HG03066 (cell line): Measurements from ENCODE around the gene TRIM3.
A peak's percentile ranks its signal among the peaks of the same experiment; 100 is the strongest.

ENCODE experiments used
- ATAC-seq: cut with Tn5 transposase; IDR thresholded peaks from one replicate; pipeline ENCODE4 v1.9.1; 2021; ENCODE audit warnings: low read depth; ENCODE audit not compliant: unreplicated experiment

Gene TRIM3

GRCh38 chr11:6404342-6405051, 69.2 kb downstream of the TRIM3 start:
- ATAC-seq: no peak

- ATAC-seq: no peak
Observed at GRCh38 chr11:6403539-6403938, 70.2 kb downstream of the TRIM3 start.

GRCh38 chr11:6402561-6402981, 71.2 kb downstream of the TRIM3 start:
- peak; percentile 94 for ATAC-seq

- ATAC-seq: peak; percentile 38
Observed at GRCh38 chr11:6402061-6402470, 71.7 kb downstream of the TRIM3 start.

GRCh38 chr11:6401464-6401863, 72.3 kb downstream of the TRIM3 start:
- no peak for ATAC-seq

- ATAC-seq: no peak
Observed at GRCh38 chr11:6400431-6401345, 73.1 kb downstream of the TRIM3 start.
